Heart left ventricle (tissue), 13 donors: Measurements from ENCODE around the gene LANCL2.

Source experiments
- POLR2A ChIP-seq, 2 donors: fragments of 450-650 bp; IDR thresholded peaks; one replicate each; pipeline ENCODE4 v1.6.1; 2017; ENCODE audit warnings: antibody characterized with exemption in 2 of 2, mild to moderate bottlenecking in 2 of 2, moderate library complexity in 2 of 2
- TF ChIP-seq, protein P1 (sequence below), 12 donors: fragments of 200-600 bp; sonication (generic) in 4 of 12; IDR thresholded peaks; one replicate each; pipeline versions ENCODE4 v1.5.0 to v1.8.0; 2018 to 2022; ENCODE audit warnings: antibody characterized with exemption in 12 of 12, mild to moderate bottlenecking in 5 of 12
- donor health status: ischemic (EF 13 %, LVEDD 7.1; RV severe dilation, severe dysfunction).
- donor health status: DM: no; HTN: yes; CAD: no.
- donor health status: DM: no; HTN: no; CAD: no.
- donor health status: ischemic (EF 25% LVEDD 6.9; RV normal size, moderate dysfunction).
- donor health status: ischemic (EF 25% LVEDD 5.7; RV mildly dilated, moderate dysfunction).
- donor health status: ischemic (EF 35%, LVEDD 5.7; RV mildly dilated, moderate dysfunction).
- donor health status: nonischemic (EF 11% LVEDD 7.7; RV severe dilation, severe dysfunction).
- donor health status: DM: yes; HTN: yes; CAD: no.
- donor health status: PGD.
- donor health status: ischemic (EF 29% LVEDD 5.4; RV normal size, mild dysfunction).
- donor health status: nonischemic (EF 23%, LVEDD 6.1; RV moderate dilation, normal function).

DNA sequence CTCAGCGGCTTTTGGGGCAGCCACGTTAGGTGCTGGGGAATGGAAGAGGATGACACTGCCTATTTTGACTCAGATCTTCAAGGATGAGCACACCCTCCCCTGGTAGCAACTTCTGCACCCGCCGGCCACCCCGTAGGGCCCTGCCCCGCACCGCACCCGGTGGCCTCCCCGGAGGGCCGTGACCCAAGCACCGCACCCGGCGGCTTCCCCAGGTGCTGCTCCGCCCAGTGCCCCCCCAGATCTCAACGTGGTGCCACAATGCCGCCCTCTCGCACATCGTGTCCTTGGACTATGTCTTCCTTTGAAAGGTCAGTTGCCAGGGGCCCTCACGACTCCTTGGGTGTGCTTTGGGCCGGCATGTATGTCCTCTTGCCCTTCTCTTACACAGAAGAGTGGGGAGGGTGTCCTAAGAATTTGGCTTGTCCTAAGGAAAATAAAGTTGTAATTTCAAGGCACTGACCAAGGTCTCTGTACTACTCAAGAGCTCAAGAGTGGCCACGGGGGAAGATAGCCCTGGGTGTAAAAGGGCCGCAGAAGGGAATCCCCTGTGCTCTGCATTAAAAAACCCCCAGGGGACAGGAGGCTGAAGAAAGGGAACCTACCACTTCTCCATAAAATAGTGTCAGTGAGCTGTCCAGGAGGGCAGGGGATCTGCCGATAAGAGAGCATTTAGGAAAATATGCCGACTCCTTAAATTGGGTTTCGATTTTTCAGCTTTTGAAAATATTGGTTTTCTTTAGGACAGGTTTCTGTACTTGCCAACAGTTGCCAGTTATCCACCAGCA, 1.6 kb upstream of the LANCL2 start:
- TF ChIP-seq POLR2A (IDR thresholded peaks at IDR 0.05) = no peak
- TF ChIP-seq, protein P1, sequence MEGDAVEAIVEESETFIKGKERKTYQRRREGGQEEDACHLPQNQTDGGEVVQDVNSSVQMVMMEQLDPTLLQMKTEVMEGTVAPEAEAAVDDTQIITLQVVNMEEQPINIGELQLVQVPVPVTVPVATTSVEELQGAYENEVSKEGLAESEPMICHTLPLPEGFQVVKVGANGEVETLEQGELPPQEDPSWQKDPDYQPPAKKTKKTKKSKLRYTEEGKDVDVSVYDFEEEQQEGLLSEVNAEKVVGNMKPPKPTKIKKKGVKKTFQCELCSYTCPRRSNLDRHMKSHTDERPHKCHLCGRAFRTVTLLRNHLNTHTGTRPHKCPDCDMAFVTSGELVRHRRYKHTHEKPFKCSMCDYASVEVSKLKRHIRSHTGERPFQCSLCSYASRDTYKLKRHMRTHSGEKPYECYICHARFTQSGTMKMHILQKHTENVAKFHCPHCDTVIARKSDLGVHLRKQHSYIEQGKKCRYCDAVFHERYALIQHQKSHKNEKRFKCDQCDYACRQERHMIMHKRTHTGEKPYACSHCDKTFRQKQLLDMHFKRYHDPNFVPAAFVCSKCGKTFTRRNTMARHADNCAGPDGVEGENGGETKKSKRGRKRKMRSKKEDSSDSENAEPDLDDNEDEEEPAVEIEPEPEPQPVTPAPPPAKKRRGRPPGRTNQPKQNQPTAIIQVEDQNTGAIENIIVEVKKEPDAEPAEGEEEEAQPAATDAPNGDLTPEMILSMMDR (IDR thresholded peaks at IDR 0.05) = no peak
